OCI-LY7 (cell line): ENCODE results near the gene CHD9. TPM values are rescaled to one million over a fixed set of nuclear protein-coding genes. Genes with fewer than 3 reads are reported as not detected.

Experiments used
- BruUV-seq: library from RNA; stranded (reverse); fragments of 400-500 nt; replicated peaks from 2 replicates; lab custom pipeline; 2021; lab: Mats Ljungman, UMichigan
- CTCF ChIA-PET: fragments of 300-600 bp; sonication (Branson Sonifier 250); formaldehyde crosslinking; loops from one replicate; lab custom pipeline; 2022; ENCODE audit warnings: antibody characterized with exemption; ENCODE audit not compliant: unreplicated experiment; lab: Charles Lee
- POLR2A ChIA-PET: fragments of 300-600 bp; sonication (Branson Sonifier 250); formaldehyde crosslinking; loops from one replicate; lab custom pipeline; 2022; ENCODE audit warnings: antibody characterized with exemption; lab: Charles Lee
- DNase-seq: peaks from one replicate; pipeline ENCODE4 v3.0.0-alpha.2; 2015; ENCODE audit warnings: low spot score
- H2AFZ ChIP-seq: fragments of 200-600 bp; sonication (generic), shearing (Covaris generic); 2 replicates; pipeline ENCODE4 v1.6.1; 2014; ENCODE audit warnings: mild to moderate bottlenecking, antibody characterized with exemption, low read length, moderate library complexity
- H3K27ac ChIP-seq: fragments of 200-600 bp; sonication (generic); 2 replicates; pipeline ENCODE4 v1.5.1; 2014; ENCODE audit warnings: mixed run types, low read depth, mild to moderate bottlenecking, moderate library complexity, low read length, inconsistent platforms; ENCODE audit not compliant: poor library complexity, severe bottlenecking
- H3K36me3 ChIP-seq: fragments of 200-600 bp; sonication (generic); 2 replicates; pipeline ENCODE4 v1.6.1; 2014; ENCODE audit warnings: mild to moderate bottlenecking, antibody characterized with exemption, low read length, moderate library complexity, mixed read lengths; ENCODE audit not compliant: insufficient read depth
- H3K4me1 ChIP-seq: fragments of 200-600 bp; sonication (generic); 2 replicates; pipeline ENCODE4 v1.5.1; 2014; ENCODE audit warnings: mild to moderate bottlenecking, low read length; ENCODE audit not compliant: insufficient read depth, poor library complexity, severe bottlenecking
- H3K4me2 ChIP-seq: fragments of 200-600 bp; sonication (generic); 2 replicates; pipeline ENCODE4 v1.6.1; 2014; ENCODE audit warnings: mild to moderate bottlenecking, low read length
- H3K4me3 ChIP-seq: fragments of 200-600 bp; sonication (generic); 2 replicates; pipeline ENCODE4 v1.5.1; 2014; ENCODE audit warnings: mild to moderate bottlenecking, low read depth, low read length; ENCODE audit not compliant: poor library complexity, severe bottlenecking
- H3K79me2 ChIP-seq: fragments of 200-600 bp; sonication (generic); 2 replicates; pipeline ENCODE4 v1.6.1; 2016; ENCODE audit warnings: low read depth, mild to moderate bottlenecking, low read length, moderate library complexity, mixed read lengths; ENCODE audit not compliant: insufficient read depth
- H3K9me2 ChIP-seq: fragments of 200-600 bp; sonication (generic); 2 replicates; pipeline ENCODE4 v1.6.1; 2016; ENCODE audit warnings: mild to moderate bottlenecking, low read length, mixed read lengths; ENCODE audit not compliant: insufficient read depth
- H3K9me3 ChIP-seq: fragments of 200-600 bp; sonication (generic); 2 replicates; pipeline ENCODE4 v1.6.1; 2014; ENCODE audit warnings: mild to moderate bottlenecking, mixed run types, low read length, mixed read lengths
- H4K20me1 ChIP-seq: fragments of 200-600 bp; sonication (generic); 2 replicates; pipeline ENCODE4 v1.6.1; 2014; ENCODE audit warnings: mild to moderate bottlenecking, antibody characterized with exemption, low read length, moderate library complexity, mixed read lengths; ENCODE audit not compliant: insufficient read depth
- EZH2phosphoT487 ChIP-seq: fragments of 200-600 bp; sonication (generic); IDR thresholded peaks from 2 replicates; pipeline ENCODE4 v1.6.1; 2018; ENCODE audit warnings: low read depth, borderline replicate concordance, mild to moderate bottlenecking, mixed run types, antibody characterized with exemption, low read length, moderate library complexity, mixed read lengths
- intact Hi-C: fragments of 100-400 bp; cut with micrococcal nuclease; formaldehyde crosslinking; loops from one replicate; pipeline ENCODE4 v1.10.0; 2022; ENCODE audit not compliant: unreplicated experiment
- total RNA-seq, 2 experiments: library from RNA; depleted of rRNA in 1 of 2; stranded (reverse); fragments of >200 nt in 1 of 2; shearing (Covaris generic) in 1 of 2; gene quantifications; 2 replicates each; pipeline ENCODE4 v1.2.3, GENCODE V29; 2014 to 2022
- TF ChIP-seq, protein P1 (sequence below): fragments of 200-600 bp; sonication (generic); conservative IDR thresholded peaks from 2 replicates; pipeline ENCODE4 v1.5.1; 2014; ENCODE audit warnings: mild to moderate bottlenecking, antibody characterized with exemption, low read length, moderate library complexity, mixed read lengths

The CHD9 gene
- total RNA-seq, 2 experiments from 2014 or later = 52.6 to 85.9 TPM

GRCh38 chr16:53098526-53099317, 43.9 kb downstream of the CHD9 start:
- BruUV-seq = TSS peak; percentile 95
- POLR2A ChIA-PET = interaction anchor here (0.5 to 8.1 kb wide), 16 partner anchors 9 to 1250 kb away, joined by 3 to 77 read pairs (median 8); partner anchors contain the start of gene CHD9
- DNase-seq = peak; percentile 93
- peaks cover 84% of the 10 kb centered on the region for H3K4me1 ChIP-seq
- TF ChIP-seq EZH2phosphoT487 = no peak
- TF ChIP-seq, protein P1, sequence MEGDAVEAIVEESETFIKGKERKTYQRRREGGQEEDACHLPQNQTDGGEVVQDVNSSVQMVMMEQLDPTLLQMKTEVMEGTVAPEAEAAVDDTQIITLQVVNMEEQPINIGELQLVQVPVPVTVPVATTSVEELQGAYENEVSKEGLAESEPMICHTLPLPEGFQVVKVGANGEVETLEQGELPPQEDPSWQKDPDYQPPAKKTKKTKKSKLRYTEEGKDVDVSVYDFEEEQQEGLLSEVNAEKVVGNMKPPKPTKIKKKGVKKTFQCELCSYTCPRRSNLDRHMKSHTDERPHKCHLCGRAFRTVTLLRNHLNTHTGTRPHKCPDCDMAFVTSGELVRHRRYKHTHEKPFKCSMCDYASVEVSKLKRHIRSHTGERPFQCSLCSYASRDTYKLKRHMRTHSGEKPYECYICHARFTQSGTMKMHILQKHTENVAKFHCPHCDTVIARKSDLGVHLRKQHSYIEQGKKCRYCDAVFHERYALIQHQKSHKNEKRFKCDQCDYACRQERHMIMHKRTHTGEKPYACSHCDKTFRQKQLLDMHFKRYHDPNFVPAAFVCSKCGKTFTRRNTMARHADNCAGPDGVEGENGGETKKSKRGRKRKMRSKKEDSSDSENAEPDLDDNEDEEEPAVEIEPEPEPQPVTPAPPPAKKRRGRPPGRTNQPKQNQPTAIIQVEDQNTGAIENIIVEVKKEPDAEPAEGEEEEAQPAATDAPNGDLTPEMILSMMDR = no peak
- CTCF ChIA-PET = interaction anchor here (0.8 to 1.3 kb wide), 3 partner anchors 35 to 43 kb away, joined by 3 to 4 read pairs (median 3); no protein-coding TSS in a partner anchor
- peak overlapping the region; percentile 97 for H3K27ac ChIP-seq
- H3K36me3 ChIP-seq = peaks cover 15% of the 10 kb centered on the region
- no peaks in the 10 kb centered on the region for H3K9me2 ChIP-seq
- peak overlapping the region; percentile 69 for H3K4me3 ChIP-seq
- H3K9me3 ChIP-seq = no peaks in the 10 kb centered on the region
- H3K4me2 ChIP-seq = peak overlapping the region; percentile 80
- H3K79me2 ChIP-seq = peaks cover 80% of the 10 kb centered on the region
- H4K20me1 ChIP-seq = no peaks in the 10 kb centered on the region
- intact Hi-C loops = loop anchor here (1.0 to 2.0 kb wide), 3 partner anchors 28 to 37 kb away; no protein-coding TSS in a partner anchor
- H2AFZ ChIP-seq = peak overlapping the region; percentile 45; the same call in 1 of the 2 replicates

DNA sequence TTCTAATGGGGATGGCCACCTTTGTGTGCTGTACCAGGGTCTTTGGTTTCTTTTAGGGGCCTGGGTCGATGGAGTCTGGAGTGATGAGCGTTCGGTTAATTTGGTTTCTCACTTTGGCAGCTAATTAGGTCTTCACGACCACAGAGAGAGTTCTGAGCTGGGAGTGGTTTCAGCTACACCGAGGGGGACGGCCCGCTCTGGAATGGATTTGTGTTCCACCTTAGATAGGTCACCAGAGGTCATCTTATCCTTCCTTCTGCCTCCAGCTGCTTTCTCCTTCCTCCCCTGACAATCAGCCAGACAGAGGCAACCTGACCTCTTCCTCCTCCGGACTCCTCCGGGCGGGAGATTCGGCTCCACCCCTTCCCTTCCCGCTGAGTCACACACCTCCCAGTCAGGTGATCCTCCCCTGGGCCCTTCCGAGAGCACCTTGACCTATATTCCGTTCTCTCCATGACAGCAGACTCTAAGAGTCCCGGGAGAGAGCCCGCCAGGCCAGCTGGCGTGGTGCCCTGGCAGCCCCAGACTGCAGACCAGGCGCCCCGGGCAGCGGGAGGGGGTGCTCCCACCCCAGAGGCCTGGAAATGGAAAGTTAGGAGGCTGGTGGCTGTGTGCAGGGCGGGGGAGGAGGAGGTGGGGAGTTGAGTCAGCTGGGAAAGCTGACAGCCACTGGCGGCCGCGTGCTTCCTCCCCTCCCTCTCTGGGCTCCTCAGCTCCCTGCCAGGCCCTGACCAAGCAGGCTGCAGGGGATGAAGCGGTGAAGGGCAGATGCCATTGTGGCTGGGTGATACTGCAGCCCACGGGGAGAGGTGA, 44.7 kb downstream of the CHD9 start:
- Histone ChIP-seq H3K9me3 (no peaks in the 10 kb centered on the region), H3K4me2 (peak overlapping the region; percentile 80), H3K9me2 (no peaks in the 10 kb centered on the region), H3K79me2 (peaks cover 80% of the 10 kb centered on the region), H3K27ac (peak overlapping the region; percentile 97), H2AFZ (peak overlapping the region; percentile 6; the same call in 1 of the 2 replicates), H3K4me1 (peaks cover 81% of the 10 kb centered on the region), H4K20me1 (no peaks in the 10 kb centered on the region), H3K4me3 (peak overlapping the region; percentile 69), H3K36me3 (peaks cover 20% of the 10 kb centered on the region)
- ChIA-PET CTCF (interaction anchor here (0.8 to 1.3 kb wide), 3 partner anchors 21 to 43 kb away, joined by 3 to 4 read pairs (median 3); no protein-coding TSS in a partner anchor), POLR2A (interaction anchor here (0.5 to 8.1 kb wide), 12 partner anchors 10 to 471 kb away, joined by 3 to 77 read pairs (median 8); partner anchors contain the start of gene CHD9)
- peak; percentile 70 for DNase-seq
- no TSS peak for BruUV-seq
- no peak for TF ChIP-seq EZH2phosphoT487
- TF ChIP-seq, protein P1 = no peak
- intact Hi-C loops = loop anchor here (1.0 to 2.0 kb wide), 3 partner anchors 29 to 38 kb away; no protein-coding TSS in a partner anchor
